SK-N-SH (cell line): ENCODE data around the gene GPRC5C. TPM values are rescaled to one million over a fixed set of nuclear protein-coding genes. Genes with fewer than 3 reads are reported as not detected.

ENCODE experiments used
- CTCF ChIA-PET: fragments of 300-600, 350-600 bp; formaldehyde crosslinking; extraction: SDS; loops from one replicate; lab custom pipeline; 2021; lab: Yijun Ruan, JAX
- POLR2A ChIA-PET: fragments of 350-600 bp; sonication (Branson Sonifier 250); formaldehyde crosslinking; extraction: SDS; loops from one replicate; lab custom pipeline; 2020; ENCODE audit warnings: antibody characterized with exemption, inconsistent platforms; lab: Yijun Ruan, JAX
- DNase-seq: peaks from one replicate; pipeline ENCODE4 v3.0.0; 2012
- H2AFZ ChIP-seq: fragments of 200-600 bp; sonication (generic); 2 replicates; pipeline ENCODE4 v1.8.1; 2016; ENCODE audit warnings: antibody characterized with exemption, mild to moderate bottlenecking, low read depth
- H3F3A ChIP-seq: fragments of 200-600 bp; sonication (generic); replicated peaks from 2 replicates; pipeline ENCODE3; 2016; ENCODE audit warnings: antibody characterized with exemption, mild to moderate bottlenecking; ENCODE audit not compliant: insufficient read depth
- H3K27ac ChIP-seq, 2 experiments: fragments of 200-500 bp in 1 of 2; fragments of 200-600 bp in 1 of 2; sonication (Bioruptor generic) in 1 of 2; sonication (generic), shearing (Covaris generic) in 1 of 2; 2 replicates each; pipeline versions ENCODE4 v1.5.1 to v1.6.1; 2014 to 2016; ENCODE audit warnings: low read depth in 2 of 2, inconsistent platforms in 1 of 2, low read length in 1 of 2, mild to moderate bottlenecking in 1 of 2, mixed read lengths in 1 of 2
- H3K27me3 ChIP-seq: fragments of 200-600 bp; sonication (generic), shearing (Covaris generic); 2 replicates; pipeline ENCODE4 v1.6.1; 2016; ENCODE audit warnings: mixed run types; ENCODE audit not compliant: insufficient read depth
- H3K36me3 ChIP-seq, 2 experiments: fragments of 200-500 bp in 1 of 2; fragments of 200-600 bp in 1 of 2; sonication (Bioruptor generic) in 1 of 2; sonication (generic) in 1 of 2; replicated peaks in 1 of 2; 2 replicates each; pipeline versions ENCODE3 to v1.5.1; 2014 to 2016; ENCODE audit warnings: low read length in 1 of 2, mild to moderate bottlenecking in 1 of 2; ENCODE audit not compliant: insufficient read depth in 2 of 2, control insufficient read depth in 1 of 2
- H3K4me1 ChIP-seq, 2 experiments: fragments of 200-500 bp in 1 of 2; fragments of 200-600 bp in 1 of 2; sonication (Bioruptor generic) in 1 of 2; sonication (generic), shearing (Covaris generic) in 1 of 2; 2 replicates each; pipeline versions ENCODE4 v1.5.1 to v1.6.1; 2014 to 2016; ENCODE audit warnings: low read depth in 1 of 2, low read length in 1 of 2, mixed run types in 1 of 2; ENCODE audit not compliant: insufficient read depth in 2 of 2, control insufficient read depth in 1 of 2
- H3K4me2 ChIP-seq: fragments of 200-600 bp; sonication (generic), shearing (Covaris generic); 2 replicates; pipeline ENCODE4 v1.6.1; 2017; ENCODE audit warnings: mixed run types
- H3K4me3 ChIP-seq, 2 experiments: fragments of 200-500 bp in 1 of 2; fragments of 200-600 bp in 1 of 2; sonication (Bioruptor generic) in 1 of 2; sonication (generic), shearing (Covaris generic) in 1 of 2; 2 replicates each; pipeline versions ENCODE4 v1.5.1 to v1.8.1; 2014 to 2016; ENCODE audit warnings: low read depth in 2 of 2, inconsistent platforms in 1 of 2, low read length in 1 of 2, mild to moderate bottlenecking in 1 of 2, mixed read lengths in 1 of 2, moderate library complexity in 1 of 2
- H3K79me2 ChIP-seq: fragments of 200-600 bp; sonication (generic); 2 replicates; pipeline ENCODE4 v1.8.1; 2017; ENCODE audit warnings: mild to moderate bottlenecking; ENCODE audit not compliant: insufficient read depth
- H3K9ac ChIP-seq: fragments of 200-600 bp; sonication (generic); 2 replicates; pipeline ENCODE4 v1.6.1; 2017; ENCODE audit warnings: mixed run types
- H3K9me2 ChIP-seq: fragments of 200-600 bp; sonication (generic); 2 replicates; pipeline ENCODE4 v1.6.1; 2017; ENCODE audit warnings: mixed run types
- H3K9me3 ChIP-seq: fragments of 200-600 bp; sonication (generic); 2 replicates; pipeline ENCODE4 v1.6.1; 2017; ENCODE audit warnings: mixed run types, mild to moderate bottlenecking, moderate library complexity
- H4K20me1 ChIP-seq: fragments of 200-600 bp; sonication (generic); 2 replicates; pipeline ENCODE4 v1.6.1; 2017; ENCODE audit warnings: mild to moderate bottlenecking, mixed run types; ENCODE audit not compliant: insufficient read depth
- CHD2 ChIP-seq: fragments of 150-350 bp; IDR thresholded peaks from 2 replicates; pipeline ENCODE4 v1.6.1; 2018; ENCODE audit warnings: low read length; ENCODE audit not compliant: partially characterized antibody
- ELF1 ChIP-seq: IDR thresholded peaks from 2 replicates; pipeline ENCODE4 v1.4.0; 2012
- GATA2 ChIP-seq: sonication (generic); formaldehyde crosslinking; IDR thresholded peaks from 2 replicates; pipeline ENCODE4 v1.5.0; 2020; ENCODE audit warnings: mild to moderate bottlenecking, missing genetic modification reagents
- JUND ChIP-seq: IDR thresholded peaks from 2 replicates; pipeline ENCODE4 v1.4.0; 2012
- MXI1 ChIP-seq: IDR thresholded peaks from 2 replicates; pipeline ENCODE4 v1.6.1; 2012; ENCODE audit warnings: mild to moderate bottlenecking, low read depth, low read length, improper control_type of control experiment
- RCOR1 ChIP-seq: fragments of 150-350 bp; IDR thresholded peaks from 2 replicates; pipeline ENCODE4 v1.6.1; 2017; ENCODE audit warnings: antibody characterized with exemption, low read length
- SMC3 ChIP-seq: IDR thresholded peaks from 2 replicates; pipeline ENCODE4 v1.6.1; 2012; ENCODE audit warnings: low read depth, low read length, improper control_type of control experiment
- YY1 ChIP-seq: IDR thresholded peaks from 2 replicates; pipeline ENCODE4 v1.4.0; 2012; ENCODE audit warnings: low read depth, mild to moderate bottlenecking
- WGBS: methylation state at CpG from one replicate; pipeline ENCODE4 v1.1.6; 2017; ENCODE audit warnings: low lambda C conversion rate; 5-methylcytosine and 5-hydroxymethylcytosine counted together
- polyA plus RNA-seq, 3 experiments: library from polyadenylated mRNA; depleted of rRNA; stranded (reverse); fragments of >200 nt; gene quantifications; 2 replicates each; pipeline ENCODE4 v1.2.3, GENCODE V29; 2012
- TF ChIP-seq, protein P1 (sequence below): fragments of 150-350 bp; IDR thresholded peaks from 2 replicates; pipeline ENCODE4 v1.6.1; 2017; ENCODE audit warnings: antibody characterized with exemption, low read length, low read depth, borderline replicate concordance
- TF ChIP-seq, protein P2 (sequence below): IDR thresholded peaks from 2 replicates; pipeline ENCODE4 v1.6.1; 2012; ENCODE audit warnings: mild to moderate bottlenecking, low read depth, low read length, moderate library complexity
- TF ChIP-seq, protein P3 (sequence below): fragments of 150-350 bp; IDR thresholded peaks from 2 replicates; pipeline ENCODE4 v1.6.1; 2016; ENCODE audit warnings: mild to moderate bottlenecking, low read depth, low read length
- TF ChIP-seq, protein P4 (sequence below): IDR thresholded peaks from 2 replicates; pipeline ENCODE4 v1.4.0; 2012; ENCODE audit warnings: low read depth

Gene GPRC5C
- polyA plus RNA-seq, 1 of the 3 experiments (the other 2 are of a cell fraction): not detected

DNA sequence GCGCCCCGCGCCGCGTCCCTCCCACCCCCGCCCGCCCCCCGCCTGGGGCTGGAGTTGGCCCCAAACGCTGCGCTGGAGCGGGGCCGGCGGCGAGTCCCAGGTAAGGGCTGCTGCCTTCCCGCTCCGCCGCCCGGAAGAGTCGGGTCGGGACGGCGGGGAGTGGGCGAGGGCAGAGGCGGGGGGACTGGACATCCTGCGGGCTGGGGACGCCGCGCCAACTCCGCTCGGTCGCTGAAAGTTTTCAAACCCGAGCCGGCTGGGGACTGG, 469 bp downstream of the GPRC5C start:
- H3K27me3 ChIP-seq: no peaks in the 10 kb centered on the region
- POLR2A ChIA-PET: no interaction called here
- TF ChIP-seq GATA2: no peak
- TF ChIP-seq RCOR1: no peak
- WGBS: 7% methylated on average over 21 of the region's 33 CpGs
- no peak overlapping the region for H2AFZ ChIP-seq
- H3K36me3 ChIP-seq: no peaks in the 10 kb centered on the region
- peaks cover 6% of the 10 kb centered on the region; the same call in 1 of the 2 replicates for H3K9me3 ChIP-seq
- no peaks in the 10 kb centered on the region for H3K79me2 ChIP-seq
- H3K4me3 ChIP-seq: no peak overlapping the region; a peak in 1 of 4 replicates
- no peaks in the 10 kb centered on the region for H4K20me1 ChIP-seq
- DNase-seq: peak; percentile 79
- CTCF ChIA-PET: no interaction called here
- H3K27ac ChIP-seq: no peak overlapping the region
- H3F3A ChIP-seq: no peaks in the 10 kb centered on the region
- no peaks in the 10 kb centered on the region for H3K9me2 ChIP-seq
- H3K9ac ChIP-seq: no peak overlapping the region
- H3K4me2 ChIP-seq: no peak overlapping the region
- peaks cover 0 to 11% of the 10 kb centered on the region in 2 experiments; a peak in 1 of 4 replicates for H3K4me1 ChIP-seq

DNA sequence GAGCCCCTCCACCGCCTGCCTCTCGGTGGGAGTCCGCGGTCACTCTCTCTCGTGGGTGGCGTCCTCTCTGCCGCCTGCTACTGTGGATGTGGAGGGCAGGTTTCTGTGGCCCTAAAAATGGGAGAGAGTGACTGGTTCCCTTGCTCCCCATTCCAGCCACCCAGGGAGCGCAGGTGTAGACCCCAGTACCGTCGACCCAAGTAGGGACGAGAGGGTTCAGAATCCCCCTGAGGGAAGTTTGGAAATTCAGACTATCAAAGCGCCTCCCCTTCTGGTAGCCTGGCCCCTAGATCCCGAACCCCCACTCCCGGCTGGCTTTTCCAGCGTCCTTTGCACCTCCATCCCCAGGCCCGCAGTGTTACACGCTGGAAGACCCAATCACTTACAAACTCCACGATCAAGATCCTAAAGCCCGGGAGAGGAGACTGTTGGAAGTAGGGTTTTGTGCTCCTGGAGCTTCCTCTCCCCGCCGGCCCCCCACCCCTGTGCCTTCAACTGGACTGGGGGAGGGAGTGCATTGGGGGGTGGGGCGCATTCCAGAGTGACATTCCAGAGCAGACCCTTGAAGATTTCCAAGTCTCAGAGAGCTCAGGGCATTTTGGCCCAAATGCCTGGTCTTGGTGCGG, 991 bp downstream of the GPRC5C start:
- Histone ChIP-seq H3K9me3 (peaks cover 10% of the 10 kb centered on the region; the same call in 1 of the 2 replicates), H3K27me3 (no peaks in the 10 kb centered on the region), H4K20me1 (no peaks in the 10 kb centered on the region), H3K36me3 (no peaks in the 10 kb centered on the region), H3F3A (peaks cover 3% of the 10 kb centered on the region), H3K27ac (no peak overlapping the region), H3K9me2 (no peaks in the 10 kb centered on the region), H3K4me1 (peaks cover 0 to 11% of the 10 kb centered on the region in 2 experiments; a peak in 1 of 4 replicates), H3K4me2 (no peak overlapping the region), H3K4me3 (no peak overlapping the region), H3K9ac (no peak overlapping the region), H3K79me2 (no peaks in the 10 kb centered on the region), H2AFZ (no peak overlapping the region)
- POLR2A ChIA-PET: no interaction called here
- DNase-seq: no peak
- TF ChIP-seq, protein P1, sequence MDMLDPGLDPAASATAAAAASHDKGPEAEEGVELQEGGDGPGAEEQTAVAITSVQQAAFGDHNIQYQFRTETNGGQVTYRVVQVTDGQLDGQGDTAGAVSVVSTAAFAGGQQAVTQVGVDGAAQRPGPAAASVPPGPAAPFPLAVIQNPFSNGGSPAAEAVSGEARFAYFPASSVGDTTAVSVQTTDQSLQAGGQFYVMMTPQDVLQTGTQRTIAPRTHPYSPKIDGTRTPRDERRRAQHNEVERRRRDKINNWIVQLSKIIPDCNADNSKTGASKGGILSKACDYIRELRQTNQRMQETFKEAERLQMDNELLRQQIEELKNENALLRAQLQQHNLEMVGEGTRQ: no peak
- TF ChIP-seq YY1 (no peak), ELF1 (no peak), RCOR1 (no peak), SMC3 (no peak), CHD2 (no peak), MXI1 (no peak), JUND (no peak)
- TF ChIP-seq, protein P2, sequence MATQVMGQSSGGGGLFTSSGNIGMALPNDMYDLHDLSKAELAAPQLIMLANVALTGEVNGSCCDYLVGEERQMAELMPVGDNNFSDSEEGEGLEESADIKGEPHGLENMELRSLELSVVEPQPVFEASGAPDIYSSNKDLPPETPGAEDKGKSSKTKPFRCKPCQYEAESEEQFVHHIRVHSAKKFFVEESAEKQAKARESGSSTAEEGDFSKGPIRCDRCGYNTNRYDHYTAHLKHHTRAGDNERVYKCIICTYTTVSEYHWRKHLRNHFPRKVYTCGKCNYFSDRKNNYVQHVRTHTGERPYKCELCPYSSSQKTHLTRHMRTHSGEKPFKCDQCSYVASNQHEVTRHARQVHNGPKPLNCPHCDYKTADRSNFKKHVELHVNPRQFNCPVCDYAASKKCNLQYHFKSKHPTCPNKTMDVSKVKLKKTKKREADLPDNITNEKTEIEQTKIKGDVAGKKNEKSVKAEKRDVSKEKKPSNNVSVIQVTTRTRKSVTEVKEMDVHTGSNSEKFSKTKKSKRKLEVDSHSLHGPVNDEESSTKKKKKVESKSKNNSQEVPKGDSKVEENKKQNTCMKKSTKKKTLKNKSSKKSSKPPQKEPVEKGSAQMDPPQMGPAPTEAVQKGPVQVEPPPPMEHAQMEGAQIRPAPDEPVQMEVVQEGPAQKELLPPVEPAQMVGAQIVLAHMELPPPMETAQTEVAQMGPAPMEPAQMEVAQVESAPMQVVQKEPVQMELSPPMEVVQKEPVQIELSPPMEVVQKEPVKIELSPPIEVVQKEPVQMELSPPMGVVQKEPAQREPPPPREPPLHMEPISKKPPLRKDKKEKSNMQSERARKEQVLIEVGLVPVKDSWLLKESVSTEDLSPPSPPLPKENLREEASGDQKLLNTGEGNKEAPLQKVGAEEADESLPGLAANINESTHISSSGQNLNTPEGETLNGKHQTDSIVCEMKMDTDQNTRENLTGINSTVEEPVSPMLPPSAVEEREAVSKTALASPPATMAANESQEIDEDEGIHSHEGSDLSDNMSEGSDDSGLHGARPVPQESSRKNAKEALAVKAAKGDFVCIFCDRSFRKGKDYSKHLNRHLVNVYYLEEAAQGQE: no peak
- TF ChIP-seq, protein P3, sequence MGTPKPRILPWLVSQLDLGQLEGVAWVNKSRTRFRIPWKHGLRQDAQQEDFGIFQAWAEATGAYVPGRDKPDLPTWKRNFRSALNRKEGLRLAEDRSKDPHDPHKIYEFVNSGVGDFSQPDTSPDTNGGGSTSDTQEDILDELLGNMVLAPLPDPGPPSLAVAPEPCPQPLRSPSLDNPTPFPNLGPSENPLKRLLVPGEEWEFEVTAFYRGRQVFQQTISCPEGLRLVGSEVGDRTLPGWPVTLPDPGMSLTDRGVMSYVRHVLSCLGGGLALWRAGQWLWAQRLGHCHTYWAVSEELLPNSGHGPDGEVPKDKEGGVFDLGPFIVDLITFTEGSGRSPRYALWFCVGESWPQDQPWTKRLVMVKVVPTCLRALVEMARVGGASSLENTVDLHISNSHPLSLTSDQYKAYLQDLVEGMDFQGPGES: no peak
- TF ChIP-seq, protein P4, sequence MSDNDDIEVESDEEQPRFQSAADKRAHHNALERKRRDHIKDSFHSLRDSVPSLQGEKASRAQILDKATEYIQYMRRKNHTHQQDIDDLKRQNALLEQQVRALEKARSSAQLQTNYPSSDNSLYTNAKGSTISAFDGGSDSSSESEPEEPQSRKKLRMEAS: no peak
- CTCF ChIA-PET: interaction anchor here (1.0 to 6.3 kb wide), 5 partner anchors 10 to 65 kb away, joined by 3 to 30 read pairs (median 4); partner anchors contain the start of gene GPR142
- WGBS: 32% methylated on average over 15 of the region's 23 CpGs
